ENCODE results near the gene LEAP2.

- TF ChIP-seq EZH2 (IDR thresholded peaks at IDR 0.05; ENCODE audit: low read depth, low read length, severe bottlenecking) (no peak), CTCF (IDR thresholded peaks at IDR 0.05; ENCODE audit: control extremely low read depth in 1 of 3, insufficient read depth in 1 of 3, low read depth in 1 of 3, low read length in 3 of 3) (no peak), SIN3A (conservative IDR thresholded peaks at IDR 0.05 in 1 of 2, IDR thresholded peaks at IDR 0.05 in 1 of 2; ENCODE audit: low read depth in 1 of 2, low read length in 2 of 2) (no peak), BCL11A (IDR thresholded peaks at IDR 0.05; ENCODE audit: low read depth in 2 of 2, low read length in 2 of 2) (no peak), YY1 (IDR thresholded peaks at IDR 0.05; ENCODE audit: low read depth, low read length) (no peak), EP300 (IDR thresholded peaks at IDR 0.05; ENCODE audit: borderline replicate concordance in 1 of 2, low read depth in 2 of 2, low read length in 2 of 2) (no peak), ATF2 (IDR thresholded peaks at IDR 0.05; ENCODE audit: low read length) (no peak), USF2 (IDR thresholded peaks at IDR 0.05; ENCODE audit: low read length) (no peak), CHD1 (IDR thresholded peaks at IDR 0.05; ENCODE audit: low read depth, low read length) (no peak), NRF1 (IDR thresholded peaks at IDR 0.05; ENCODE audit: low read depth, low read length) (no peak), CBX8 (IDR thresholded peaks at IDR 0.05; ENCODE audit: borderline replicate concordance, low read depth, low read length) (no peak), CHD2 (IDR thresholded peaks at IDR 0.05; ENCODE audit: low read length) (no peak), TAF7 (optimal IDR thresholded peaks at IDR 0.05; ENCODE audit: borderline replicate concordance, low read depth, low read length) (no peak), POLR2A (IDR thresholded peaks at IDR 0.05; ENCODE audit: control extremely low read depth in 1 of 2, low read depth in 2 of 2, low read length in 2 of 2) (no peak)
These were observed 46.9 kb upstream of the LEAP2 start for GRCh38 chr5:132826424-132827082.

Measured in H1 (cell line).